Mononuclear cell (primary cell): Measurements from ENCODE around the gene SESN2. TPM values are rescaled to one million over a fixed set of nuclear protein-coding genes. Genes with fewer than 3 reads are reported as not detected.

ENCODE experiments used
- H3K27me3 ChIP-seq: 2 replicates; pipeline ENCODE4 v1.6.0; 2011; ENCODE audit warnings: low read length, control low read depth; ENCODE audit not compliant: insufficient read depth
- H3K4me1 ChIP-seq: 2 replicates; pipeline ENCODE4 v1.5.1; 2011; ENCODE audit warnings: mild to moderate bottlenecking, low read length, control low read depth; ENCODE audit not compliant: insufficient read depth
- H3K4me3 ChIP-seq: 2 replicates; pipeline ENCODE4 v1.5.1; 2011; ENCODE audit warnings: mild to moderate bottlenecking, low read length, moderate library complexity
- H3K9me3 ChIP-seq: 2 replicates; pipeline ENCODE4 v1.5.1; 2011; ENCODE audit warnings: low read depth, mild to moderate bottlenecking, control low read depth, low read length
- total RNA-seq: library from RNA; depleted of rRNA; stranded (reverse); fragments of >200 nt; gene quantifications from one replicate; pipeline ENCODE4 v1.2.3, GENCODE V29; 2012

Gene SESN2
- total RNA-seq, 1 donor = 10.1 TPM

- Histone ChIP-seq H3K27me3 (no peaks in the 10 kb centered on the region), H3K9me3 (no peaks in the 10 kb centered on the region), H3K4me1 (peaks cover 59% of the 10 kb centered on the region), H3K4me3 (no peak overlapping the region)
These were observed 14.6 kb upstream of the SESN2 start for GRCh38 chr1:28244549-28245251.

GRCh38 chr1:28246427-28246832 is 12.9 kb upstream of the SESN2 start:
- no peaks in the 10 kb centered on the region for H3K9me3 ChIP-seq
- H3K27me3 ChIP-seq = no peaks in the 10 kb centered on the region
- peak overlapping the region; percentile 64 for H3K4me3 ChIP-seq
- H3K4me1 ChIP-seq = peaks cover 76% of the 10 kb centered on the region

- peaks cover 72% of the 10 kb centered on the region for H3K4me1 ChIP-seq
- no peaks in the 10 kb centered on the region for H3K27me3 ChIP-seq
- no peaks in the 10 kb centered on the region for H3K9me3 ChIP-seq
- H3K4me3 ChIP-seq = no peak overlapping the region
These were observed 11.6 kb upstream of the SESN2 start for GRCh38 chr1:28247612-28248272.

- Histone ChIP-seq H3K9me3 (no peaks in the 10 kb centered on the region), H3K4me1 (peaks cover 65% of the 10 kb centered on the region), H3K27me3 (no peaks in the 10 kb centered on the region), H3K4me3 (no peak overlapping the region)
These were observed 10.9 kb upstream of the SESN2 start for GRCh38 chr1:28248273-28249012.

GRCh38 chr1:28249013-28249865 is 10.1 kb upstream of the SESN2 start:
- H3K4me3 ChIP-seq = no peak overlapping the region
- H3K27me3 ChIP-seq = no peaks in the 10 kb centered on the region
- H3K4me1 ChIP-seq = peaks cover 57% of the 10 kb centered on the region

GRCh38 chr1:28249866-28250295 is 9.4 kb upstream of the SESN2 start:
- H3K4me3 ChIP-seq = no peak overlapping the region
- peaks cover 51% of the 10 kb centered on the region for H3K4me1 ChIP-seq
- no peaks in the 10 kb centered on the region for H3K27me3 ChIP-seq
- H3K9me3 ChIP-seq = no peaks in the 10 kb centered on the region

More at GRCh38 chr1:28249013-28249865, 10.1 kb upstream of the SESN2 start:
- no peaks in the 10 kb centered on the region for H3K9me3 ChIP-seq

- Histone ChIP-seq H3K4me3 (no peak overlapping the region), H3K27me3 (no peaks in the 10 kb centered on the region), H3K4me1 (peaks cover 50% of the 10 kb centered on the region), H3K9me3 (no peaks in the 10 kb centered on the region)
These were observed 3.0 kb upstream of the SESN2 start for GRCh38 chr1:28256197-28256827.

GRCh38 chr1:28257736-28258135 is 1.6 kb upstream of the SESN2 start:
- Histone ChIP-seq H3K27me3 (no peaks in the 10 kb centered on the region), H3K9me3 (no peaks in the 10 kb centered on the region), H3K4me1 (peaks cover 50% of the 10 kb centered on the region), H3K4me3 (no peak overlapping the region)

- Histone ChIP-seq H3K9me3 (no peaks in the 10 kb centered on the region), H3K27me3 (no peaks in the 10 kb centered on the region), H3K4me1 (peaks cover 50% of the 10 kb centered on the region), H3K4me3 (peak overlapping the region; percentile 96)
These were observed 578 bp upstream of the SESN2 start for GRCh38 chr1:28258628-28259251.

GRCh38 chr1:28259934-28260802 is 850 bp downstream of the SESN2 start:
- Histone ChIP-seq H3K4me1 (peaks cover 50% of the 10 kb centered on the region), H3K9me3 (no peaks in the 10 kb centered on the region), H3K4me3 (peak overlapping the region; percentile 96), H3K27me3 (no peaks in the 10 kb centered on the region)

GRCh38 chr1:28260803-28261174 is 1.5 kb downstream of the SESN2 start:
- H3K4me1 ChIP-seq = peaks cover 47% of the 10 kb centered on the region
- H3K4me3 ChIP-seq = no peak overlapping the region
- no peaks in the 10 kb centered on the region for H3K27me3 ChIP-seq
- no peaks in the 10 kb centered on the region for H3K9me3 ChIP-seq

- Histone ChIP-seq H3K4me3 (no peak overlapping the region), H3K9me3 (no peaks in the 10 kb centered on the region), H3K4me1 (peaks cover 15% of the 10 kb centered on the region), H3K27me3 (no peaks in the 10 kb centered on the region)
These were observed 5.6 kb downstream of the SESN2 start for GRCh38 chr1:28264897-28265296.

- Histone ChIP-seq H3K4me3 (no peak overlapping the region), H3K9me3 (no peaks in the 10 kb centered on the region), H3K27me3 (no peaks in the 10 kb centered on the region), H3K4me1 (peaks cover 10% of the 10 kb centered on the region)
These were observed 6.3 kb downstream of the SESN2 start for GRCh38 chr1:28265577-28265976.
